Lower leg skin (tissue), 4 donors: ENCODE data around the gene CHIC2. TPM values are rescaled to one million over a fixed set of nuclear protein-coding genes. Genes with fewer than 3 reads are reported as not detected.
"Not testable (repeated sequence)": the region's sequence is repeated elsewhere in the genome, so short reads cannot be mapped to it uniquely, and the experiment has no call there.

ENCODE experiments used
- DNase-seq, 2 donors: peaks; one replicate each; pipeline ENCODE4 v3.0.0-alpha.2; 2019; ENCODE audit warnings: low spot score in 2 of 2
- H3K4me3 ChIP-seq: fragments of 200-600 bp; sonication (generic); 2 replicates; pipeline ENCODE4 v1.5.1; 2017; ENCODE audit warnings: mild to moderate bottlenecking, low read depth; ENCODE audit not compliant: poor library complexity, severe bottlenecking
- CTCF ChIP-seq, 3 donors: fragments of 450-650 bp; IDR thresholded peaks; one replicate each; pipeline ENCODE4 v1.5.1; 2016; ENCODE audit warnings: antibody characterized with exemption in 3 of 3, mild to moderate bottlenecking in 3 of 3, moderate library complexity in 2 of 3
- POLR2A ChIP-seq, 2 donors: fragments of 450-650 bp; IDR thresholded peaks; one replicate each; pipeline ENCODE4 v1.6.1; 2016 to 2017; ENCODE audit warnings: antibody characterized with exemption in 2 of 2, mild to moderate bottlenecking in 1 of 2, moderate library complexity in 1 of 2
- WGBS, 2 donors: methylation state at CpG; one replicate each; pipeline ENCODE4 v1.1.5; 2018; 5-methylcytosine and 5-hydroxymethylcytosine counted together
- intact Hi-C: fragments of 100-400 bp; cut with DNase I; formaldehyde crosslinking; loops from one replicate; pipeline ENCODE4 v1.15.0; 2023; ENCODE audit warnings: low total_unique reads
- total RNA-seq, 4 donors: library from RNA; depleted of rRNA; stranded (reverse); fragments of >200 nt; gene quantifications; one replicate each; pipeline ENCODE4 v1.1.0, GENCODE V29; 2016

CHIC2 gene
- total RNA-seq, 4 donors from 2014 or later, result 63.0 to 80.7 (median 69.8) TPM

DNA sequence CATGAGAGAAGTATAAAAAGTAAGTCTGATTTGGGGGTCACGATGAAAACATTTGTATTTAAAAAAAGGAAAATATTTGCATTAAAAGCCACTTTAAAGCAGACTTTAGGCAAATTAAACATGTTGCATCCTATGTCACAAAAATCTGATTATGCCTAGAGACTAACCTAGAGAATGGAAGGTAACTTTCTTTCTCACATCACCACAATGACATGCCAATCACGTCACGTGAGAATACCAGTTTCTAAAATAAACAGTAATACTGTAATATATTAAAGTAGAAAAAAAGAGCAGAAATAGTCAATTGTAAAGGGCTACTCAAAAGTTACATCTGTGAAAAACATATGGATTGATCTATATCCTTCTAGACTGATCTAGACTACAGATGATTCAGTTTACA lies 3.3 kb downstream of the CHIC2 start:
- intact Hi-C loops, result no loop called here
- 58 to 60% methylated on average over 3 of the region's 3 CpGs for WGBS, 2 donors

DNA sequence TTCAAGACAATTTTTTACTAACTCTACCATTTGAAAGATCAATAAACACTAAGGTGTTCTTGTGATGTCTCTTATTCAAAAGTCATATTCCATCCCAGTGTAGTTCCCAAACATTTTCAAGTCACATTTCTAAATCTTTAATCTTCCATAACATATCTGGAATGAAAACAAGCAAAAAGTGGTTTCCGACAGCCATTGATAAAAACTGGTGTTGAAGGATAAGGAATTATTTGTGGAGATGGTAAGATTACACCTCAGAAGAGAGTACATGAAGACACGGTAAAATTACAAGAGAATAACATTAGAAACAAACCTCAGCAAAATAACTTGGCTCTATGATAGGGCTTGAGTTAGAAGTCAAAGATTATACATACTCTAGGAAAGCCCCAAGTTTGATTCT lies 4.3 kb downstream of the CHIC2 start:
- intact Hi-C loops, result no loop called here
- WGBS, 2 donors, result 69 to 71% methylated on average over 2 of the region's 2 CpGs
- no peak for DNase-seq
- no peak for TF ChIP-seq CTCF (IDR thresholded peaks at IDR 0.05)
- TF ChIP-seq POLR2A (IDR thresholded peaks at IDR 0.05), result no peak
- no peak overlapping the region for H3K4me3 ChIP-seq

More for the DNA sequence above, 3.3 kb downstream of the CHIC2 start:
- H3K4me3 ChIP-seq, result no peak overlapping the region
- TF ChIP-seq CTCF (IDR thresholded peaks at IDR 0.05), result no peak
- no peak for TF ChIP-seq POLR2A (IDR thresholded peaks at IDR 0.05)
- no peak for DNase-seq

GRCh38 chr4:54058171-54058570 lies 6.2 kb downstream of the CHIC2 start:
- no peak for TF ChIP-seq CTCF (IDR thresholded peaks at IDR 0.05)
- TF ChIP-seq POLR2A (IDR thresholded peaks at IDR 0.05), result no peak
- H3K4me3 ChIP-seq, result no peak overlapping the region
- DNase-seq, result no peak
- intact Hi-C loops, result no loop called here
- 69 to 71% methylated on average over 3 of the region's 3 CpGs for WGBS, 2 donors

DNA sequence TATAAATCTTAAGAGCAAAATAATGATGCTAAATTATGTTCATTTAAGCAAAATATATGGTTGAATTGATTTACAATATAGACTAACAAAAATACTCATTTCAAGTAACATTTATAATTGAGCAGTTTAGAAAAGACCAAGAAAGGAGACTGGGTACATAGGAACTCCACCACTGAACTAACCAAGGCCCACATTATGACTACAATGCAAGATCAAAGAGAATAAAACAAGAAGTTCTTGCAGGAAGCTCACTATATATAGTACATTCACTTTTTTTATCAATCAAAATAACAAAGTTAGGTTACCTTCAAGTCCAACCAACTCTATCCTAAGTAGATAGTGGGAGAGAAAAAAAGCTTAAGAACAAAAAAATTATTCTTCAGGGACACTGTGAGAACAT lies 8.0 kb downstream of the CHIC2 start:
- intact Hi-C loops, result no loop called here
- TF ChIP-seq POLR2A (IDR thresholded peaks at IDR 0.05) (no peak), CTCF (IDR thresholded peaks at IDR 0.05) (no peak)
- no peak overlapping the region for H3K4me3 ChIP-seq
- no peak for DNase-seq

DNA sequence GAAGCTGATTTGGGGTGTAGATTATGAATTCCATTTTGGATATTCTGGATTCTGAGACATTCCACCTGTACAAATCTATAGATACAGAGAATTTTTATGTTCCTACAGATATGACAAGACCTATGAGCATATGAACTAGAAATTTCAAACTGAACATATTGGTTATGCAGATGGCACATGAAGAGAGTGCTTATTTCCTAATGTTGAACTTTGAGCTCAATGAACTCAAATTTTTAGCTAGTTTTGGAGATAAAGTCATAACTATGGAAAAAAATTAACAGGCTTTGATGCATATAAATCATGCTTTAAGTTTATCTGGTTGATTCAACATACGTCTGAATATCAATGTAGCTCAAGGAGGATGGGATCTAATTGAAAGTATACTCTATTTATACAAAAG lies 8.9 kb downstream of the CHIC2 start:
- TF ChIP-seq CTCF (IDR thresholded peaks at IDR 0.05), result no peak
- no peak for TF ChIP-seq POLR2A (IDR thresholded peaks at IDR 0.05)
- 93 to 94% methylated on average over 1 of the region's 1 CpG for WGBS, 2 donors
- intact Hi-C loops, result no loop called here
- H3K4me3 ChIP-seq, result no peak overlapping the region
- no peak for DNase-seq

DNA sequence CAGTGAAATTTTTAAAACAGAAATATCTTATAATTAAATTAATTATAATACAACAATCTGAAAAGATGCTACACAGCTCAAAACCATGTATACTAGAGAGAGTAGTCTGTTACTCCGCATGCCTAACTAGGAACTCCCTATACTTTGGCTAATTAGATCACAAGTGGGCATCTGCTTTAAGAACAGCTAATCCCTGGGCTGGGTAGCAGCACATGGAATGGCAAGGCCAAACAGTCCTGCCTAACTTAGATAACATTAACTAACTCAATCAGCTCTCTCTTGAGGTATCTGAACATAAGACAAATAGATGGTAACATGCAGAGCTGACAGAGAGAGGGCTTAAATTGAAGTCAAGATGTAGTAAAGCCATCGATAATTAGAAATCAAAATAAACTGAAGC lies 9.9 kb downstream of the CHIC2 start:
- intact Hi-C loops, result no loop called here
- no peak for TF ChIP-seq POLR2A (IDR thresholded peaks at IDR 0.05)
- TF ChIP-seq CTCF (IDR thresholded peaks at IDR 0.05), result no peak
- DNase-seq, result no peak
- 97 to 99% methylated on average over 2 of the region's 2 CpGs for WGBS, 2 donors
- no peak overlapping the region for H3K4me3 ChIP-seq

DNA sequence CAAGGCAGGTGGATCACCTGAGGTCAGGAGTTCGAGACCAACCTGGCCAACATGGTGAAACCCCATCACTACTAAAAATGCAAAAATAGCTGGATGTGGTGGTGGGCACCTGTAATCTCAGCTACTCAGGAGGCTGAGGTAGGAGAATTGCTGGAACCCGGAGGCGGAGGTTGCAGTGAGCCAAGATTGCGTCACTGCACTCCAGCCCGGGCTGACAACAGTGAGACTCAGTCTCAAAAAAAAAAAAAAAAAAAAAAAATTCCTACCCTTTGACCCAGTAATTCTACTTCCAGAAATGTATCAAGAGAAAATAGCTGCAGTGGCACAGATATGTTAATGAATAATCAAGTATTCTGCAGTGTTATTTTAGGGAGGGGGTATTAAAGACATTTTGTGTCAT lies 11.1 kb downstream of the CHIC2 start:
- WGBS, 2 donors, result 83 to 84% methylated on average over 5 of the region's 5 CpGs
- DNase-seq, H3K4me3 ChIP-seq, intact Hi-C loops: not testable (repeated sequence)
